Testis (tissue), 2 donors: ENCODE measurements around the gene ZFP36L1.

Experiments used
- CTCF ChIP-seq, 3 experiments: fragments of 450-650 bp in 2 of 3; fragments of 200-600 bp in 1 of 3; sonication (generic) in 1 of 3; IDR thresholded peaks; one replicate each; pipeline ENCODE4 v1.5.1; 2016 to 2019; ENCODE audit warnings: antibody characterized with exemption in 3 of 3, mild to moderate bottlenecking in 2 of 3, moderate library complexity in 1 of 3
- POLR2A ChIP-seq: fragments of 450-650 bp; IDR thresholded peaks from one replicate; pipeline ENCODE4 v1.6.1; 2017; ENCODE audit warnings: antibody characterized with exemption, mild to moderate bottlenecking, moderate library complexity

- TF ChIP-seq CTCF (IDR thresholded peaks at IDR 0.05) (no peak), POLR2A (no peak)
These were observed 25.6 kb downstream of the ZFP36L1 start for GRCh38 chr14:68767248-68767645.
